ENCODE data around the gene GAP43. TPM values are rescaled to one million over a fixed set of nuclear protein-coding genes. Genes with fewer than 3 reads are reported as not detected.

Gene GAP43
- total RNA-seq, 1 donor from 2014 or later: 0.21 TPM

GRCh38 chr3:115602194-115602593, 21.1 kb upstream of the GAP43 start:
- TF ChIP-seq, protein P1, sequence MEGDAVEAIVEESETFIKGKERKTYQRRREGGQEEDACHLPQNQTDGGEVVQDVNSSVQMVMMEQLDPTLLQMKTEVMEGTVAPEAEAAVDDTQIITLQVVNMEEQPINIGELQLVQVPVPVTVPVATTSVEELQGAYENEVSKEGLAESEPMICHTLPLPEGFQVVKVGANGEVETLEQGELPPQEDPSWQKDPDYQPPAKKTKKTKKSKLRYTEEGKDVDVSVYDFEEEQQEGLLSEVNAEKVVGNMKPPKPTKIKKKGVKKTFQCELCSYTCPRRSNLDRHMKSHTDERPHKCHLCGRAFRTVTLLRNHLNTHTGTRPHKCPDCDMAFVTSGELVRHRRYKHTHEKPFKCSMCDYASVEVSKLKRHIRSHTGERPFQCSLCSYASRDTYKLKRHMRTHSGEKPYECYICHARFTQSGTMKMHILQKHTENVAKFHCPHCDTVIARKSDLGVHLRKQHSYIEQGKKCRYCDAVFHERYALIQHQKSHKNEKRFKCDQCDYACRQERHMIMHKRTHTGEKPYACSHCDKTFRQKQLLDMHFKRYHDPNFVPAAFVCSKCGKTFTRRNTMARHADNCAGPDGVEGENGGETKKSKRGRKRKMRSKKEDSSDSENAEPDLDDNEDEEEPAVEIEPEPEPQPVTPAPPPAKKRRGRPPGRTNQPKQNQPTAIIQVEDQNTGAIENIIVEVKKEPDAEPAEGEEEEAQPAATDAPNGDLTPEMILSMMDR (IDR thresholded peaks at IDR 0.05; ENCODE audit: insufficient read depth, low read length, poor library complexity, severe bottlenecking): no peak
- no peaks in the 10 kb centered on the region for H3K27me3 ChIP-seq (ENCODE audit: control insufficient read depth, insufficient read depth, low read length)
- DNase-seq (ENCODE audit: low read depth): no peak
- H3K36me3 ChIP-seq (ENCODE audit: control insufficient read depth, insufficient read depth, low read length): no peaks in the 10 kb centered on the region
- no peak overlapping the region for H3K4me3 ChIP-seq (ENCODE audit: low read depth, low read length)

- no peak overlapping the region for H3K4me3 ChIP-seq (ENCODE audit: low read depth, low read length)
- no peak for DNase-seq (ENCODE audit: low read depth)
These were observed 11.7 kb upstream of the GAP43 start for GRCh38 chr3:115611630-115612029.

DNA sequence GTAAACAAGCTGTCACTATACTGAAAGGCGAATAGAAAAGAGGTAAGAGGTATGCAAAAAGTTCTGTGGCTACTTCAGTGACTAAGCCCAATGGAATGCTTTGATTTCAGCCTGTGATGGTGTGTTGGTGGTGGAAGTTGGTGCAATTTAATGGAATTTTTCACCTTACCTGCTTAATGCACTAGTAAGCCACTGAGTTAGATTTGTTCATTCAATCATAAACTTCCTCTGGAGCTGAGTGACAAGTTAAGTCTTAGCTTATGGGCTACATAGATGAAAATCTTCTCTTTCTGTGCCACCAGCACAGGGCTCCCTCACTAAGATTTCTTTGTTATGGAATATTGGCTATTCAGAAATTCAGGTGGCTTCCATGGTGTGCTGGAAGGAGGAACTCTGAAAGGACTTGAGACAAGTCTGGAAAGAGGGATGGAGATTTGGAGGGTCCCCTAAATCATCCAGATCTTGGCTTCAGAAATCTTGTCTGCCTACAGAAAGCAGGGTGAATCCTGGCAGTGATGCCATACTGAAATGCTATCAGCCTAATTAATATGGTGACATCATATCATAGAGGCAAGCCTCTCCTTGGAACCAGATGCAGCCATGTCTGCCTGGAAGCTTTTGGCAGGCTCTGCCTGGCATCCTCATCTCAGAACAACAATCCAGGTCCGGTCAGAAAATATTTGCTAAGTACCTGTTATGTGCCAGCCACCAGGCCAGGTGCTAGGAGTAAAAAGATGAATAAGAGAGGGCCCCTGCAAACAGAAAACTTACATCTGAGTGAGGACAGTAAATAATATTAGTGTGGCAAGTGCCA, 8.1 kb upstream of the GAP43 start:
- peak; percentile 55 for DNase-seq (ENCODE audit: low read depth)
- Histone ChIP-seq H3K36me3 (ENCODE audit: control insufficient read depth, insufficient read depth, low read length) (no peaks in the 10 kb centered on the region), H3K27me3 (ENCODE audit: control insufficient read depth, insufficient read depth, low read length) (no peaks in the 10 kb centered on the region), H3K4me3 (ENCODE audit: low read depth, low read length) (no peak overlapping the region)
- TF ChIP-seq, protein P1 (IDR thresholded peaks at IDR 0.05; ENCODE audit: insufficient read depth, low read length, poor library complexity, severe bottlenecking): no peak

More at GRCh38 chr3:115611630-115612029, 11.7 kb upstream of the GAP43 start:
- Histone ChIP-seq H3K36me3 (ENCODE audit: control insufficient read depth, insufficient read depth, low read length) (no peaks in the 10 kb centered on the region), H3K27me3 (ENCODE audit: control insufficient read depth, insufficient read depth, low read length) (no peaks in the 10 kb centered on the region)
- TF ChIP-seq, protein P1 (IDR thresholded peaks at IDR 0.05; ENCODE audit: insufficient read depth, low read length, poor library complexity, severe bottlenecking): no peak

DNA sequence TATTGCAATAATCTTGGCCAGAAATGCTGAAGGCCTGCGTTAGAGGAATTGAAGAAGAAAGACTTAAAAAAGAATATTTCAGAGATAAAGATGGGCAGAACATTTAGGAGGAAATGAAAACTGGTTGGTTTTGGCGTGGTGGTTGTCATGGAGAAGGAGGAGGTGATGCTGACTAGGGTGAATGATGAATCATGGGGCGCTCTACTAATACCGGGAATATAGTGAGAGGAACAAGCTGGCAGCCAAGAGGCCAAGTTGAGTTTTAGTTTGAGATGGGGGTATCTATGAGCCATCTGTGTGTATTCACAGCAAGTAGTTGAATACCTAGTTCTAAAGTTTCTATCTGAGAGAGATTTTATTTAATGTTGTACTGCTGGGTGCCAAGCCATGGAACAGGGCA, 6.8 kb upstream of the GAP43 start:
- Histone ChIP-seq H3K27me3 (ENCODE audit: control insufficient read depth, insufficient read depth, low read length) (no peaks in the 10 kb centered on the region), H3K36me3 (ENCODE audit: control insufficient read depth, insufficient read depth, low read length) (no peaks in the 10 kb centered on the region), H3K4me3 (ENCODE audit: low read depth, low read length) (no peak overlapping the region)
- TF ChIP-seq, protein P1 (IDR thresholded peaks at IDR 0.05; ENCODE audit: insufficient read depth, low read length, poor library complexity, severe bottlenecking): no peak
- DNase-seq (ENCODE audit: low read depth): no peak

DNA sequence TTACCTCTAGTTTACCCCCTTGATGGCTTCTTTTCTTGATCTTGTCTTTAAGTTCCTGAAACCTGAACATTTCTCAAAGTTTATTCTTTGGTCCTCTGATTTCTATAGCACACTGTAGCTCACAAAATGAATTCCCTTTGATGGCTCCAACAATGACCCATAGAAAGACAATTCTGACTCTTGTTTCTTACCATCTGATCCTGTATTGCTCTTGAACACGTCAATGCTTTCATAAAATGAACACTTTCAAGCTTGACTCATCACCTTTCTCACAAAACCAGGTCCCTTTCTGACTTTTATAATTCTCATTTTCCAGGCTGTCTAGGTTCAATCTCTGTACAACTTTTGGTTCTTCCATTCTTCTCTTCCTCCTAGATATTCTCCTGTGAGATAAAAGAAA, 5.7 kb upstream of the GAP43 start:
- TF ChIP-seq, protein P1 (IDR thresholded peaks at IDR 0.05; ENCODE audit: insufficient read depth, low read length, poor library complexity, severe bottlenecking): no peak
- Histone ChIP-seq H3K27me3 (ENCODE audit: control insufficient read depth, insufficient read depth, low read length) (no peaks in the 10 kb centered on the region), H3K36me3 (ENCODE audit: control insufficient read depth, insufficient read depth, low read length) (no peaks in the 10 kb centered on the region), H3K4me3 (ENCODE audit: low read depth, low read length) (no peak overlapping the region)
- no peak for DNase-seq (ENCODE audit: low read depth)
